H9 (cell line): ENCODE measurements around the gene C2orf68. TPM values are rescaled to one million over a fixed set of nuclear protein-coding genes. Genes with fewer than 3 reads are reported as not detected.

ENCODE experiments used
- DNase-seq: peaks from one replicate; pipeline ENCODE4 v3.0.0-alpha.2; 2017
- H2AFZ ChIP-seq: one replicate; pipeline ENCODE4 v1.6.1; 2013; ENCODE audit warnings: mild to moderate bottlenecking, low read length, control low read depth, moderate library complexity
- H2AK5ac ChIP-seq: 2 replicates; pipeline ENCODE4 v1.6.1; 2013; ENCODE audit warnings: low read length, control low read depth, mixed read lengths; ENCODE audit not compliant: insufficient read length
- H2BK120ac ChIP-seq: one replicate; pipeline ENCODE4 v1.6.1; 2013; ENCODE audit warnings: low read depth, mild to moderate bottlenecking, low read length, control low read depth, inconsistent platforms; ENCODE audit not compliant: poor library complexity, severe bottlenecking
- H2BK12ac ChIP-seq: 2 replicates; pipeline ENCODE4 v1.6.1; 2013; ENCODE audit warnings: low read length, control low read depth, mixed read lengths, low read depth; ENCODE audit not compliant: insufficient read length
- H2BK15ac ChIP-seq: 2 replicates; pipeline ENCODE4 v1.6.1; 2013; ENCODE audit warnings: low read depth, low read length, control low read depth
- H2BK20ac ChIP-seq: one replicate; pipeline ENCODE4 v1.6.1; 2013; ENCODE audit warnings: low read depth, mild to moderate bottlenecking, low read length, control low read depth, inconsistent platforms; ENCODE audit not compliant: poor library complexity, severe bottlenecking
- H2BK5ac ChIP-seq: 2 replicates; pipeline ENCODE4 v1.6.1; 2013; ENCODE audit warnings: low read length, control low read depth, mixed read lengths; ENCODE audit not compliant: insufficient read length
- H3K14ac ChIP-seq: 2 replicates; pipeline ENCODE4 v1.6.1; 2013; ENCODE audit warnings: low read length, control low read depth; ENCODE audit not compliant: insufficient read depth
- H3K18ac ChIP-seq: 2 replicates; pipeline ENCODE4 v1.6.1; 2013; ENCODE audit warnings: low read depth, mild to moderate bottlenecking, mixed read lengths, low read length, control low read depth; ENCODE audit not compliant: insufficient read length
- H3K23ac ChIP-seq: 2 replicates; pipeline ENCODE4 v1.6.1; 2013; ENCODE audit warnings: low read length, control low read depth, mixed read lengths, low read depth; ENCODE audit not compliant: insufficient read length
- H3K23me2 ChIP-seq: 2 replicates; pipeline ENCODE4 v1.6.1; 2013; ENCODE audit warnings: low read depth, mild to moderate bottlenecking, mixed read lengths, low read length, control low read depth; ENCODE audit not compliant: insufficient read length, poor library complexity, severe bottlenecking
- H3K27ac ChIP-seq: 2 replicates; pipeline ENCODE4 v1.5.1; 2013; ENCODE audit warnings: low read length, control low read depth, mixed read lengths, low read depth; ENCODE audit not compliant: insufficient read length
- H3K27me3 ChIP-seq: 2 replicates; pipeline ENCODE4 v1.6.1; 2013; ENCODE audit warnings: low read length, control low read depth, inconsistent platforms; ENCODE audit not compliant: insufficient read depth
- H3K4ac ChIP-seq: 2 replicates; pipeline ENCODE4 v1.6.1; 2013; ENCODE audit warnings: low read depth, mild to moderate bottlenecking, control low read depth, inconsistent platforms, low read length, moderate library complexity
- H3K4me1 ChIP-seq: 2 replicates; pipeline ENCODE4 v1.6.1; 2013; ENCODE audit warnings: low read length, control low read depth, inconsistent platforms; ENCODE audit not compliant: insufficient read depth
- H3K4me2 ChIP-seq: 2 replicates; pipeline ENCODE4 v1.6.1; 2013; ENCODE audit warnings: low read length, control low read depth, mixed read lengths; ENCODE audit not compliant: insufficient read length, insufficient read depth
- H3K56ac ChIP-seq: 2 replicates; pipeline ENCODE4 v1.6.1; 2013; ENCODE audit warnings: low read depth, mild to moderate bottlenecking, mixed read lengths, low read length, control low read depth; ENCODE audit not compliant: insufficient read length
- H3K79me1 ChIP-seq: 2 replicates; pipeline ENCODE4 v1.6.1; 2013; ENCODE audit warnings: low read depth, mild to moderate bottlenecking, moderate library complexity, low read length, control low read depth, inconsistent platforms; ENCODE audit not compliant: insufficient read depth, poor library complexity, severe bottlenecking
- H3K79me2 ChIP-seq: 2 replicates; pipeline ENCODE4 v1.6.1; 2013; ENCODE audit warnings: low read length, control low read depth, inconsistent platforms; ENCODE audit not compliant: insufficient read depth
- H3K9ac ChIP-seq: 2 replicates; pipeline ENCODE4 v1.6.1; 2013; ENCODE audit warnings: low read length, control low read depth, mixed read lengths; ENCODE audit not compliant: insufficient read length; ENCODE audit errors: extremely low read depth
- H3K9me3 ChIP-seq: one replicate; pipeline ENCODE4 v1.6.1; 2013; ENCODE audit warnings: low read depth, low read length, inconsistent platforms; ENCODE audit not compliant: control insufficient read depth
- H3T11ph ChIP-seq: one replicate; pipeline ENCODE4 v1.6.1; 2013; ENCODE audit warnings: mild to moderate bottlenecking, low read length, control low read depth, inconsistent platforms
- H4K20me1 ChIP-seq: one replicate; pipeline ENCODE4 v1.6.1; 2013; ENCODE audit not compliant: control insufficient read depth, insufficient read length, insufficient read depth
- H4K5ac ChIP-seq: 2 replicates; pipeline ENCODE4 v1.6.1; 2013; ENCODE audit warnings: low read depth, mild to moderate bottlenecking, mixed read lengths, low read length, control low read depth; ENCODE audit not compliant: insufficient read length
- H4K8ac ChIP-seq: replicated peaks from 2 replicates; pipeline ENCODE4 v1.6.1; 2013; ENCODE audit warnings: low read length, control low read depth, mixed read lengths, low read depth; ENCODE audit not compliant: insufficient read length
- H4K91ac ChIP-seq: 2 replicates; pipeline ENCODE4 v1.6.1; 2013; ENCODE audit warnings: low read depth, mild to moderate bottlenecking, moderate library complexity, mixed read lengths, low read length, control low read depth; ENCODE audit not compliant: insufficient read length
- H3K27ac Mint-ChIP-seq, 3 experiments: 2 replicates in 2 of 3; 3 replicates in 1 of 3; pipeline ENCODE4 v1.8.0; 2020 to 2021; ENCODE audit warnings: mixed read lengths in 3 of 3, mild to moderate bottlenecking in 1 of 3, moderate library complexity in 1 of 3
- H3K27me3 Mint-ChIP-seq: 2 replicates; pipeline ENCODE4 v1.8.0; 2021; ENCODE audit warnings: low read depth, mild to moderate bottlenecking, moderate library complexity, mixed read lengths
- H3K36me3 Mint-ChIP-seq, 3 experiments: 2 replicates in 2 of 3; 3 replicates in 1 of 3; pipeline ENCODE4 v1.8.0; 2020 to 2021; ENCODE audit warnings: low read depth in 3 of 3, mixed read lengths in 3 of 3; ENCODE audit not compliant: insufficient read depth in 1 of 3
- H3K4me1 Mint-ChIP-seq, 2 experiments: 2 replicates each; pipeline ENCODE4 v1.8.0; 2020; ENCODE audit warnings: mixed read lengths in 2 of 2
- H3K4me3 Mint-ChIP-seq, 2 experiments: 2 replicates in 1 of 2; 3 replicates in 1 of 2; pipeline ENCODE4 v1.8.0; 2020 to 2021; ENCODE audit warnings: mild to moderate bottlenecking in 2 of 2, mixed read lengths in 2 of 2, moderate library complexity in 1 of 2
- H3K9me3 Mint-ChIP-seq, 2 experiments: 2 replicates in 1 of 2; 3 replicates in 1 of 2; pipeline ENCODE4 v1.8.0; 2020; ENCODE audit warnings: mild to moderate bottlenecking in 2 of 2, mixed read lengths in 2 of 2, moderate library complexity in 1 of 2
- WGBS: extraction: QIAGEN DNeasy Blood & Tissue Kit; methylation state at CpG from one replicate; pipeline ENCODE4 v1.1.7; 2013; ENCODE audit warnings: missing lambda C conversion rate, low lambda C conversion rate, mixed read lengths; ENCODE audit not compliant: insufficient read length; ENCODE audit errors: extremely low coverage; 5-methylcytosine and 5-hydroxymethylcytosine counted together
- total RNA-seq: library from RNA; stranded (reverse); gene quantifications from 2 replicates; pipeline ENCODE4 v1.2.1, GENCODE V29; 2021
- TF ChIP-seq, protein P1 (sequence below): fragments of 200-600 bp; sonication (generic); conservative IDR thresholded peaks from 3 replicates; pipeline ENCODE4 v1.8.0; 2021; ENCODE audit warnings: antibody characterized with exemption, mild to moderate bottlenecking

C2orf68 gene
- total RNA-seq, 1 experiment from 2014 or later = 39.6 TPM

DNA sequence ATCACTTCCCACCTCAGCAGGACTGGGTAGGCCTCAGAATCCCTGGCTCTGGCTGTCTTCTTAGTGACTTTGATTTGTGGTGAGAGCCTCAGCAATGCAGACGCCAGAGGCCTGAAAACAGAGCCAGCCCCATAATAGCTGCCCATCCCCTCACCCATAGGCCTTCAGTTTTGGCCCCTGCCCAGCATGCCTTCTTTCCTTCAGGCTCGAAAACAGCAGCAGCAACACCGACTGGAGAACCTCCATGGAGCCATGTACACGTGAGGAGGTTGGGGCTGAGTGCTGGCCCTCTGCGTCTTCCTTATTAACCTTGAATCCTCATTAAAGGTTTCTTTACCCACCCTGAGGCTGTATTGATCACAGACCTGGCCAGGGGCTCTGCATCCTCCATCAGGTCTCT, 14.6 kb downstream of the C2orf68 start:
- peaks cover 0 to 24% (median 21%) of the 10 kb centered on the region in 3 experiments; a peak in 5 of 7 replicates for H3K36me3 Mint-ChIP-seq
- Histone ChIP-seq H2AFZ (no peak overlapping the region), H2BK15ac (no peak overlapping the region), H3K79me2 (no peaks in the 10 kb centered on the region), H2AK5ac (no peak overlapping the region), H3K18ac (no peak overlapping the region), H4K8ac (no peak overlapping the region), H2BK120ac (no peak overlapping the region), H4K91ac (no peak overlapping the region), H3K9me3 (no peaks in the 10 kb centered on the region), H3K4me1 (no peaks in the 10 kb centered on the region), H3K79me1 (no peaks in the 10 kb centered on the region), H3K23ac (no peak overlapping the region), H4K20me1 (no peaks in the 10 kb centered on the region), H3K27me3 (no peaks in the 10 kb centered on the region), H3K56ac (no peak overlapping the region), H3K27ac (no peak overlapping the region), H3K4ac (no peak overlapping the region), H2BK5ac (no peak overlapping the region), H4K5ac (no peak overlapping the region), H3K9ac (no peak overlapping the region), H3K23me2 (peaks cover 9% of the 10 kb centered on the region), H3T11ph (no peak overlapping the region), H3K14ac (no peak overlapping the region), H3K4me2 (no peak overlapping the region), H2BK20ac (no peak overlapping the region), H2BK12ac (no peak overlapping the region)
- H3K27ac Mint-ChIP-seq = no peak overlapping the region
- H3K4me1 Mint-ChIP-seq = peaks cover 22% of the 10 kb centered on the region in 2 experiments
- H3K9me3 Mint-ChIP-seq = no peaks in the 10 kb centered on the region
- H3K27me3 Mint-ChIP-seq = peaks cover 3% of the 10 kb centered on the region
- peak overlapping the region; percentile 99; a peak in 3 of 5 replicates for H3K4me3 Mint-ChIP-seq
- TF ChIP-seq, protein P1, sequence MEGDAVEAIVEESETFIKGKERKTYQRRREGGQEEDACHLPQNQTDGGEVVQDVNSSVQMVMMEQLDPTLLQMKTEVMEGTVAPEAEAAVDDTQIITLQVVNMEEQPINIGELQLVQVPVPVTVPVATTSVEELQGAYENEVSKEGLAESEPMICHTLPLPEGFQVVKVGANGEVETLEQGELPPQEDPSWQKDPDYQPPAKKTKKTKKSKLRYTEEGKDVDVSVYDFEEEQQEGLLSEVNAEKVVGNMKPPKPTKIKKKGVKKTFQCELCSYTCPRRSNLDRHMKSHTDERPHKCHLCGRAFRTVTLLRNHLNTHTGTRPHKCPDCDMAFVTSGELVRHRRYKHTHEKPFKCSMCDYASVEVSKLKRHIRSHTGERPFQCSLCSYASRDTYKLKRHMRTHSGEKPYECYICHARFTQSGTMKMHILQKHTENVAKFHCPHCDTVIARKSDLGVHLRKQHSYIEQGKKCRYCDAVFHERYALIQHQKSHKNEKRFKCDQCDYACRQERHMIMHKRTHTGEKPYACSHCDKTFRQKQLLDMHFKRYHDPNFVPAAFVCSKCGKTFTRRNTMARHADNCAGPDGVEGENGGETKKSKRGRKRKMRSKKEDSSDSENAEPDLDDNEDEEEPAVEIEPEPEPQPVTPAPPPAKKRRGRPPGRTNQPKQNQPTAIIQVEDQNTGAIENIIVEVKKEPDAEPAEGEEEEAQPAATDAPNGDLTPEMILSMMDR = no peak
- no peak for DNase-seq
- no CpG with 5 or more reads among the region's 5 CpGs for WGBS
